SU-DHL-6 (cell line): ENCODE results near the gene MCF2L2.

Source experiments
- H2AFZ ChIP-seq: fragments of 200-600 bp; sonication (generic); 2 replicates; pipeline ENCODE4 v1.6.1; 2014; ENCODE audit warnings: low read depth, mild to moderate bottlenecking, moderate library complexity, mixed read lengths, antibody characterized with exemption, low read length; ENCODE audit not compliant: severe bottlenecking
- H3F3A ChIP-seq: fragments of 200-600 bp; shearing (Covaris generic); 2 replicates; pipeline ENCODE4 v1.6.0; 2016; ENCODE audit warnings: antibody characterized with exemption, mild to moderate bottlenecking; ENCODE audit not compliant: insufficient read depth
- H3K27ac ChIP-seq: fragments of 200-600 bp; sonication (generic); 2 replicates; pipeline ENCODE4 v1.5.1; 2016; ENCODE audit warnings: low read depth, mild to moderate bottlenecking, low read length, moderate library complexity, mixed read lengths
- H3K27me3 ChIP-seq: fragments of 200-600 bp; sonication (generic), shearing (Covaris generic); 2 replicates; pipeline ENCODE4 v1.6.0; 2014; ENCODE audit warnings: mild to moderate bottlenecking, low read length
- H3K36me3 ChIP-seq: fragments of 200-600 bp; sonication (generic); 2 replicates; pipeline ENCODE4 v1.6.1; 2014; ENCODE audit warnings: mild to moderate bottlenecking, low read length, mixed read lengths
- H3K4me2 ChIP-seq: fragments of 300-600, 200-600 bp; shearing (Covaris generic), sonication (generic); 2 replicates; pipeline ENCODE4 v1.6.0; 2014; ENCODE audit warnings: low read length, low read depth, mild to moderate bottlenecking; ENCODE audit not compliant: poor library complexity, severe bottlenecking
- H3K4me3 ChIP-seq: fragments of 200-600 bp; sonication (generic); 2 replicates; pipeline ENCODE4 v1.5.1; 2014; ENCODE audit warnings: antibody characterized with exemption, low read length, mild to moderate bottlenecking, mixed read lengths; ENCODE audit not compliant: insufficient read depth, poor library complexity, severe bottlenecking
- H3K79me2 ChIP-seq: fragments of 200-600 bp; sonication (generic); 2 replicates; pipeline ENCODE4 v1.6.1; 2014; ENCODE audit warnings: mild to moderate bottlenecking, low read length, moderate library complexity; ENCODE audit not compliant: insufficient read depth
- H3K9ac ChIP-seq: fragments of 200-600 bp; sonication (generic); 2 replicates; pipeline ENCODE4 v1.7.0; 2014; ENCODE audit warnings: mild to moderate bottlenecking, low read length
- H3K9me2 ChIP-seq: fragments of 200-600 bp; sonication (generic); replicated peaks from 2 replicates; pipeline ENCODE4 v1.6.1; 2014; ENCODE audit warnings: low read length; ENCODE audit not compliant: insufficient read depth
- H3K9me3 ChIP-seq: fragments of 200-600 bp; sonication (generic); 2 replicates; pipeline ENCODE4 v1.6.1; 2014; ENCODE audit warnings: low read length, mixed read lengths; ENCODE audit not compliant: insufficient read depth
- H4K20me1 ChIP-seq: fragments of 200-600 bp; sonication (generic); 2 replicates; pipeline ENCODE4 v1.6.1; 2014; ENCODE audit warnings: low read depth, mild to moderate bottlenecking, antibody characterized with exemption, low read length, moderate library complexity, mixed read lengths
- EZH2phosphoT487 ChIP-seq: fragments of 200-600 bp; sonication (generic), shearing (Covaris generic); conservative IDR thresholded peaks from 2 replicates; pipeline ENCODE4 v1.6.1; 2018; ENCODE audit warnings: mild to moderate bottlenecking, antibody characterized with exemption, low read length, moderate library complexity, mixed read lengths
- TF ChIP-seq, protein P1 (sequence below): fragments of 200-600 bp; sonication (generic); IDR thresholded peaks from one replicate; pipeline ENCODE4 v1.5.1; 2017; ENCODE audit warnings: antibody characterized with exemption, mild to moderate bottlenecking, low read length, moderate library complexity; ENCODE audit not compliant: insufficient read depth, poor library complexity, severe bottlenecking

The MCF2L2 gene

DNA sequence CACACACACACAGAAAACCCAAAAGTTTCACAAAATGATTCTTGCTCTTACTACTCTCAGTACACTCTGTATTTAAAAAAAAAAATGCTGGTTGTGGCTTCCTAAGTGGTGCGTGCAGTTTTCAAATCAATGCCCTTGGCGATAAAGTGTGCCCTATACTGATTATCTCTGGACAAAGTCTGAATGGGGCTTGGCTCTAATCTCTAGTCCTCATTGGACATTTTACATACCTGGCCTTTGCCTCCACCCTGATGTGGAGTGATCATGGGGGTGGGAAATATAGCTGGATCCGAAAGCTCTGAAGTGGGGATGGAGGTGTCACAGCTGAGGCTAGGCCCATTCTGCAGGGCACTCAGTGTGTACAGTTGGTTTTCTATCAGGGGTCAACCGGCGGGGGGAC is 161.3 kb downstream of the MCF2L2 start:
- H3K79me2 ChIP-seq: no peaks in the 10 kb centered on the region
- TF ChIP-seq, protein P1, sequence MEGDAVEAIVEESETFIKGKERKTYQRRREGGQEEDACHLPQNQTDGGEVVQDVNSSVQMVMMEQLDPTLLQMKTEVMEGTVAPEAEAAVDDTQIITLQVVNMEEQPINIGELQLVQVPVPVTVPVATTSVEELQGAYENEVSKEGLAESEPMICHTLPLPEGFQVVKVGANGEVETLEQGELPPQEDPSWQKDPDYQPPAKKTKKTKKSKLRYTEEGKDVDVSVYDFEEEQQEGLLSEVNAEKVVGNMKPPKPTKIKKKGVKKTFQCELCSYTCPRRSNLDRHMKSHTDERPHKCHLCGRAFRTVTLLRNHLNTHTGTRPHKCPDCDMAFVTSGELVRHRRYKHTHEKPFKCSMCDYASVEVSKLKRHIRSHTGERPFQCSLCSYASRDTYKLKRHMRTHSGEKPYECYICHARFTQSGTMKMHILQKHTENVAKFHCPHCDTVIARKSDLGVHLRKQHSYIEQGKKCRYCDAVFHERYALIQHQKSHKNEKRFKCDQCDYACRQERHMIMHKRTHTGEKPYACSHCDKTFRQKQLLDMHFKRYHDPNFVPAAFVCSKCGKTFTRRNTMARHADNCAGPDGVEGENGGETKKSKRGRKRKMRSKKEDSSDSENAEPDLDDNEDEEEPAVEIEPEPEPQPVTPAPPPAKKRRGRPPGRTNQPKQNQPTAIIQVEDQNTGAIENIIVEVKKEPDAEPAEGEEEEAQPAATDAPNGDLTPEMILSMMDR: no peak
- TF ChIP-seq EZH2phosphoT487: no peak

DNA sequence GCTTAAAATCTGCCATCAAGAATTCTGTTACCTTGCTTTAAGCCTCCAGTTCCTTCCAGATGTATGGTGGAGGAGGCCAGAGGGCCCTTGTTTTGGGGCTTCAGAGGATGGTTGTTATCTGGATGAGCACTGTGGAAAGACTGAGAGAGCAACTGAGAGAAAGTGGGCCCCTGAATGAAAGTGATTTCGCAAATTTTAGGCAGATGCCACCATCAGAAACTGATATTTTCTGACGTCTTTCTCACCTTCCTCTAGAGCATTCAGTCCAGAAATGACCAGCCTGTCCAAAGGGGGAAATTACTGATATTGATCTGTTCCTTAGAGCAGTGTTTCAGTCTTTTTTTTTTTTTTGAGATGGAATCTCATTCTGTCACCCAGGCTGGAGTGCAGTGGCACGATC is 162.0 kb downstream of the MCF2L2 start:
- Histone ChIP-seq H2AFZ (no peak overlapping the region), H3K36me3 (no peaks in the 10 kb centered on the region), H3K27ac (no peak overlapping the region), H3K27me3 (no peaks in the 10 kb centered on the region), H3K79me2 (no peaks in the 10 kb centered on the region), H3F3A (no peaks in the 10 kb centered on the region), H3K9me3 (no peaks in the 10 kb centered on the region), H3K4me3 (no peak overlapping the region), H3K9me2 (no peaks in the 10 kb centered on the region), H4K20me1 (no peaks in the 10 kb centered on the region), H3K4me2 (no peak overlapping the region), H3K9ac (no peak overlapping the region)
- TF ChIP-seq, protein P1: no peak
- no peak for TF ChIP-seq EZH2phosphoT487

More for the DNA sequence above, 161.3 kb downstream of the MCF2L2 start:
- H3K27ac ChIP-seq: no peak overlapping the region
- H3K27me3 ChIP-seq: no peaks in the 10 kb centered on the region
- no peaks in the 10 kb centered on the region for H3K36me3 ChIP-seq
- no peaks in the 10 kb centered on the region for H3F3A ChIP-seq
- no peak overlapping the region for H2AFZ ChIP-seq
- no peak overlapping the region for H3K4me3 ChIP-seq
- H3K4me2 ChIP-seq: no peak overlapping the region
- no peaks in the 10 kb centered on the region for H3K9me3 ChIP-seq
- no peak overlapping the region for H3K9ac ChIP-seq
- H4K20me1 ChIP-seq: no peaks in the 10 kb centered on the region
- no peaks in the 10 kb centered on the region for H3K9me2 ChIP-seq

DNA sequence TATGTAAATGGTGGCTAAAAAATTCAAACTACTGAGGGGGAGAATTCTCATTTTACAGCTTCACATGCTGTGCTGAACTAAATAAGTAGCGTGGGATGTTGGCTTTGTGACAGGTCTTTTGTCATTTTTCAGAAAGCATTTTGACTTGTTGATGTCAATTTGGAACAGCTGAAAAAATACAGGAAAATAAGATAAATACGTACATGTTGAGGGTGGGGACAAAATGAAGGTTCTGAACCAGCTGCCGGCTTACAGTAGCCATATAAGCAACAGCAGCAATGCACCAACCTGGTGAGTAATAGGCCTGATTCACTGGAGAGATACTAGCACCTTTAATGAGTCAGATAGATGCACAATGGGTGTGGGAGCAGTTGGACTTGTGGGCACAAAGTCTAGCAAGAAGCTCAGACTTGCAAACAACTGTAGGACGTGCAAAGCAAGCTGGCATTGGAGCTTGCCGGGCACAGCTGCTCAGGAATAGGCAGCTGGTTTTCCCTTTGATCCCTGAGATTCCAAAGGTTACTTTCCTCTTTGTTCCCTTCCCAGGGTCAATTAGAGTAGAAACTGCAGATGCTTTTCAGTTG is 162.5 kb downstream of the MCF2L2 start:
- Histone ChIP-seq H3K4me2 (no peak overlapping the region), H3K36me3 (no peaks in the 10 kb centered on the region), H3K9me3 (no peaks in the 10 kb centered on the region), H4K20me1 (no peaks in the 10 kb centered on the region), H3K27ac (no peak overlapping the region), H3K9me2 (no peaks in the 10 kb centered on the region), H2AFZ (no peak overlapping the region), H3K9ac (no peak overlapping the region), H3K4me3 (no peak overlapping the region), H3F3A (no peaks in the 10 kb centered on the region), H3K79me2 (no peaks in the 10 kb centered on the region), H3K27me3 (no peaks in the 10 kb centered on the region)
- no peak for TF ChIP-seq EZH2phosphoT487
- TF ChIP-seq, protein P1: no peak
